Effector CD8-positive, alpha-beta T cell (primary cell): ENCODE data around the gene NOG.

Experiments
- DNase-seq: peaks from one replicate; lab custom pipeline; 2025; lab: John Stamatoyannopoulos, UW

Gene NOG

GRCh38 chr17:56596691-56597494 is 3.4 kb downstream of the NOG start:
- DNase-seq: no peak

- no peak for DNase-seq
Observed at GRCh38 chr17:56597495-56597990, 4.0 kb downstream of the NOG start.

GRCh38 chr17:56598466-56598865 is 5.0 kb downstream of the NOG start:
- DNase-seq: no peak

- no peak for DNase-seq
Observed at GRCh38 chr17:56599088-56599487, 5.6 kb downstream of the NOG start.

DNA sequence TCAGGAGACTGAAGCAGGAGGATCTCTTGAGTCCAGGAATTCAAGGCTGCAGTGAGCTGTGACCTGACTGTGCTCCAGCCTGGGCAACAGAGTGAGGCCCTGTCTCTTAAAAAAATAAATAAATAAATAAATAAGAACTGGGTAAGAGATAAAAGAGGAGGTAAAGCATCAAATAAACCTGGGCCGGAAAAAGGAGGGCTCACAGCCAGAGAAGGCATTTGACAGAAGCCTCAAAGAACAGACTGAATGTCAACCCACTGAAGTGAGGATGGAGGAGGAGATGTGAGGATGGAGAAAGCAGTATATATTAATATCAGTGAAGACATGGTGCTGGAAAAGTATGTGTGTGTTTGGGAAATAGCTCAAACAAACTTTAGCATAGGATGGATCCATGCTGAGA is 6.1 kb downstream of the NOG start:
- no peak for DNase-seq

DNA sequence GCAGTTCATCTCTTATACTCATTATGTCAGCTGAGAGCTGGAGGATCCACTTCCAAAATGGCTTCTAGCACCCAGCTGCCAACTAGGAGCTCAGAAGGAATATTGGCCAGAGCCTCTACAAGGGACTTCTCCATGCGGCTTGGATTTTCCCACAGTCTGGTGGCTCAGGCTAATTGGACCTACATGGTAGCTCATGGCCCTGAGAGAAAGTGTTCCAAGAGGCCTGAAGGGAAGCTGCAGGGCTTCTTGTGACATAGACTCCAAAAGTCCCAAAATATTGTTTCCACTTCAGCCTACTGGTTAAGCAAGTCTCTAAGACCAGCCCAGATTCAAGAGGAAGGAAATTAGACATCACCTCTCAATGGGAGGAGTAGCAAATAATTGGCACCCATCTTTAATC is 6.8 kb downstream of the NOG start:
- no peak for DNase-seq

GRCh38 chr17:56601591-56601990 is 8.1 kb downstream of the NOG start:
- no peak for DNase-seq

- peak; percentile 24 for DNase-seq
Observed at GRCh38 chr17:56602292-56603130, 9.0 kb downstream of the NOG start.

- DNase-seq: no peak
Observed at GRCh38 chr17:56603486-56604238, 10.2 kb downstream of the NOG start.

- no peak for DNase-seq
Observed at GRCh38 chr17:56604691-56605290, 11.3 kb downstream of the NOG start.

GRCh38 chr17:56608944-56609343 is 15.4 kb downstream of the NOG start:
- DNase-seq: no peak

DNA sequence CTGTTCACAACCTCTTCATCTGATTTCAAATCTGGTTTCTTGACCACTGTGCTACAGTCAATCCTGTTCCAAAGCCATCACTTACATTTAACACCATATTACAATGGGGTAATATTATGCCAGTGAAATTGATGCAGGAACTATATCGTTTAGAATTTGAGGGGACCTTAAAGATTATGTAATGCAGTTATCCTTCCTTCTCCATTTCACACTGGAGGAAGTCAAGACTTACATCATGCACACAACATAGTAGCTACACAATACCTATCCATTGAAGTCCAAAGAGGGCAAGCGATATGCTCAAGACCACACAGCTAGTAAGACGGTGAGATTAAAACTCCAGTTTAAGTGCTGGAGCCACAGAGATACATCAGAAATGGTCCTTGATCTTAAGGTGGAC is 16.8 kb downstream of the NOG start:
- DNase-seq: no peak

DNA sequence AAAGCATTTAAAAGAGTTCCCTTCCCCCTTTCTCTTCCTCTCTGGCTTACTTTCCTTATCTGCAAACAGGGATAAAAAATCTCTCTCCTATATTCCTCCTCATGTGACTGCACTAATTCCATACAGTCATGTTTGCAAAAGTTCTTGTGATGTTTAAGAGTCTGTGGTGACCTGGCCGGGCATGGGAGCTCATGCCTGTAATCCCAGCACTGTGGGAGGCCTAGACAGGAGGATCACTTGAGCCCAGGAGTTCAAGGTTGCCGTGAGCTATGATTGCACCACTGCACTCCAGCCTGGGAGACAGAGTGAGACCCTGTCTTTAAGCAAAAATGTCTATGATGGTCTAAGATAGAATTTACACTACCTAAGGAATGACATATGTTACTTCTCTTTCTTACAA is 19.6 kb downstream of the NOG start:
- no peak for DNase-seq

- no peak for DNase-seq
Observed at GRCh38 chr17:56614522-56614921, 21.0 kb downstream of the NOG start.

GRCh38 chr17:56616239-56616638 is 22.7 kb downstream of the NOG start:
- DNase-seq: no peak

DNA sequence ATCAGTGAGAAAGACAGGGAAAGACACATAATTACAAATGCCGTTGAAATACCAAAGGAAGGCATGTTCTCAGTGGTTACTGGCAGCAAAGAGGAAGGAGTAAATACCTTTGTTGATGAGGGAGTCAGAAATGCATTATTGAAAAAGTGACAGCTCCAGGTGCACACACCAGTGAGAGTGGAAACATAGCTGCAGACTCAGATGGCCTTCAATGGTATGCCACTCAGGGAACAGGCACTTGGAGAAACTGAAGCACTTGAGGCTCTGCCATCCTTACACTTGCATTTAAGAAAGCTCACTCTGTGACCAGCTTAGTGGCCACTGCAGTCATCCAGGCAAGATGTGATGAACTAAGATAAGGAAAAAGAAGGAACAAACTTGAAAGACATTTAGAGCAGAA is 29.9 kb downstream of the NOG start:
- no peak for DNase-seq

GRCh38 chr17:56624309-56624708 is 30.8 kb downstream of the NOG start:
- DNase-seq: no peak

DNA sequence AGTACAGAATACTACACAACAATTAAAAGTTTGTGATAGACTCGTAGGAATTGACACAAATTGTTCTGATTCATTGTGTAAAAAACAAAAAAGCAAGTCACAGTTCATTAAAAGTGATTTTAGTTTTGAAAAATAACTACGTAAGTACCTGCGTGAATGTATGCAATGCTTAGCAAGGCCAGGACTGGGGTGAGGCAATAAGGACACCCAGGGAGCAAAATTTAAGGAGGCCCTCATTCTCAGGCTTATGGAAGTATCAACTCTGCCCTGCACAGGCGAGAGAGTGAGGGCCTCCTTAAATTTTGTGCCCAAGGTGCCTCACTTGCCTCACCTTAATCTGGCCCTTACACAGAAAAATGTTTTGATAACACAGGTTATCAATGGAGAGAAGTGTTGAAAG is 31.4 kb downstream of the NOG start:
- DNase-seq: no peak

GRCh38 chr17:56629531-56630075 is 36.1 kb downstream of the NOG start:
- no peak for DNase-seq

- no peak for DNase-seq
Observed at GRCh38 chr17:56630202-56630601, 36.7 kb downstream of the NOG start.

GRCh38 chr17:56633681-56634080 is 40.2 kb downstream of the NOG start:
- DNase-seq: no peak

DNA sequence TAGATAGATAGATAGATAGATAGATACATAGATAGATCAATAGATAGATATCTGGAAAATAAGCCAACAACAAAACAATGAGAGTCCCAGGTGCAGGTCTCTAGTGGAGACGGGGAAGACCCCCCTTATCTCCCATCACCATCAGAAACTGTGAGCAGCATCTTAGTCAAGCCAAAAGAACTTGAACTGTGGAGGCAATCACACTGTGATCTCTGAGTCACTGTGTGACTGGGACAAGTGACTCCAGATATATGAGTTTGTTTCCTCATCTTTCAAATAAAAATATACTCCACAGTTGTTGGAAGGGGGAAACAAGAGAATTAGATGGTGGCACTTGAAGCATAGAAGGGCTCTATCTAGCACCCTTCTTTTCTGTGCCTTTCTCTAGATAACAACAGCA is 42.1 kb downstream of the NOG start:
- DNase-seq: no peak
